Mesenteric fat pad (tissue), 1 donor: Measurements from ENCODE around the gene LHX6. TPM values are rescaled to one million over a fixed set of nuclear protein-coding genes. Genes with fewer than 3 reads are reported as not detected.

ENCODE experiments used
- DNase-seq: peaks from one replicate; pipeline ENCODE4 v3.0.0-alpha.2; 2020; ENCODE audit warnings: low spot score
- total RNA-seq: library from RNA; stranded (reverse); fragmentation: NEBNext Ultra II Directional; extraction: Animal tissue kit (Norgen Biotek cat#: 25700); gene quantifications from one replicate; pipeline ENCODE4 v1.2.1, GENCODE V29; 2021
- donor health status: DM: yes; HTN: yes; CAD: no.

The LHX6 gene
- total RNA-seq, 1 donor from 2014 or later: 20.9 TPM

GRCh38 chr9:122155796-122156195 lies 73.0 kb downstream of the LHX6 start:
- no peak for DNase-seq

Other genes starting within 250 kb of the LHX6 start
- gene TTLL11, start 135.6 kb downstream of the LHX6 start, total RNA-seq: 9.5 TPM
- 47.5 TPM for gene NDUFA8, start 69.2 kb downstream of the LHX6 start, total RNA-seq
- not detected for gene MORN5, start 69.0 kb downstream of the LHX6 start, total RNA-seq
- 18.8 TPM for gene RBM18, start 35.9 kb upstream of the LHX6 start, total RNA-seq
- gene MRRF, start 35.9 kb upstream of the LHX6 start, total RNA-seq: 41.8 TPM
- 16.5 TPM for gene PTGS1, start 142.1 kb upstream of the LHX6 start, total RNA-seq
- not detected for gene OR1J1, start 249.0 kb upstream of the LHX6 start, total RNA-seq